Endothelial cell of umbilical vein (primary cell): ENCODE results near the gene FAM24A.

Experiments used
- CTCF ChIP-seq, 2 donors: IDR thresholded peaks; 1 replicate in 1 of 2; 2 replicates in 1 of 2; pipeline ENCODE4 v1.5.1; 2011; ENCODE audit warnings: low read length in 2 of 2, mild to moderate bottlenecking in 2 of 2, moderate library complexity in 2 of 2, control low read depth in 1 of 2, inconsistent platforms in 1 of 2, low read depth in 1 of 2; ENCODE audit not compliant: insufficient read depth in 1 of 2; ENCODE audit errors: extremely low read depth in 1 of 2
- EZH2 ChIP-seq: IDR thresholded peaks from 2 replicates; pipeline ENCODE4 v1.6.1; 2012; ENCODE audit warnings: borderline replicate concordance, low read depth, mild to moderate bottlenecking, moderate library complexity, low read length, inconsistent platforms; ENCODE audit not compliant: severe bottlenecking
- FOS ChIP-seq: IDR thresholded peaks from 2 replicates; pipeline ENCODE4 v1.6.1; 2011; ENCODE audit warnings: mild to moderate bottlenecking, low read length, moderate library complexity, borderline replicate concordance; ENCODE audit not compliant: insufficient read depth
- JUN ChIP-seq: IDR thresholded peaks from 2 replicates; pipeline ENCODE4 v1.6.1; 2011; ENCODE audit warnings: borderline replicate concordance, low read depth; ENCODE audit not compliant: insufficient read length, insufficient read depth
- MAX ChIP-seq: IDR thresholded peaks from 2 replicates; pipeline ENCODE4 v1.6.1; 2011; ENCODE audit not compliant: insufficient read depth, insufficient read length
- MYC ChIP-seq: IDR thresholded peaks from one replicate; pipeline ENCODE4 v1.6.1; 2011; ENCODE audit warnings: mild to moderate bottlenecking, low read depth, low read length
- POLR2A ChIP-seq: IDR thresholded peaks from 2 replicates; pipeline ENCODE4 v1.6.1; 2012; ENCODE audit warnings: low read depth, mild to moderate bottlenecking, control low read depth, low read length
- POLR2AphosphoS5 ChIP-seq: IDR thresholded peaks from 2 replicates; pipeline ENCODE4 v1.6.1; 2012; ENCODE audit warnings: low read depth, mild to moderate bottlenecking, control low read depth, low read length, moderate library complexity; ENCODE audit not compliant: insufficient read depth

GRCh38 chr10:122882766-122883165 lies 27.6 kb upstream of the FAM24A start:
- no peak for TF ChIP-seq MYC
- no peak for TF ChIP-seq CTCF (IDR thresholded peaks at IDR 0.05; ENCODE audit: extremely low read depth in 1 of 2, insufficient read depth in 1 of 2, low read depth in 1 of 2, low read length in 2 of 2)
- no peak for TF ChIP-seq POLR2A
- no peak for TF ChIP-seq POLR2AphosphoS5
- no peak for TF ChIP-seq EZH2
- no peak for TF ChIP-seq FOS
- no peak for TF ChIP-seq JUN
- no peak for TF ChIP-seq MAX
